GM18858 (cell line): Measurements from ENCODE around the gene BMPR1B.

Experiments used
- ATAC-seq: cut with Tn5 transposase; IDR thresholded peaks from one replicate; pipeline ENCODE4 v1.9.1; 2021; ENCODE audit not compliant: unreplicated experiment

BMPR1B gene

DNA sequence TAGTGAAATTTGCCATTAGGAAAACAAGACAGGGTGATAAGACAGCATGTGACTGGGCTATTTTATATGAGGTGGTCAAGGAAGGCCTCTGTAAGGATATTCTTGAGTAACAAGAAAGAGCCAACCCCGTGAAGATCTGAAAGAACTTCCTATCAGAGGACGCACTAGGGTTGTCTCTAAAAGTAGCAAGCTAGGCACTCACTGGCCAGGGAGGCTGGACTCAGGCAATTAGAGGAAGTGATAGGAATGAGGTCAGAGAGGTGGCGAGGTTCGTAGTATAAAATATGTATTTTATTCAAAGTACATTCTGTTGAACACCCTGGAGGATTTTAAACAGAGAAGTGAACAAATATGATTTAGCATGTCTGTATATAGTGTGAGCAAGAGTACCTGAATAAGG is 4.6 kb downstream of the BMPR1B start:
- no peak for ATAC-seq

DNA sequence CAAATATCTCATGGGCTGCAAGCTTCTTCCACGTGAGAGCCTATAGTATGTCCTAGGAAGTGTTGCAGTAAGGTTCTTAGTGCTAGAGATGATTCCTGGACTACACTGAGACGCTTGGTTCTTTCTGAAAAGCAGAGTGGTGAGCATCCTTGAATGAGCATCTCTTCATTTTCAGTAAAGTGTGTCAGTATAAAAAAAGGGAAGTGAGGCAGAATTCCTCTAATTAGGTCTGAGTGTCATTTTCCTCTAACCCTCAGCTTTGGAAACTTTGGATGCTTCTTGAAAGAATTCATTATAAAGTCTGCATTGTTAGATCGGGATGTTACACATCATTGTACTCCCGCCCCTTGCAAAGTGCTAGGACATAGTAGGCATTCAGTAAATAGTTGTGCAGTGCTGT is 5.2 kb downstream of the BMPR1B start:
- no peak for ATAC-seq

DNA sequence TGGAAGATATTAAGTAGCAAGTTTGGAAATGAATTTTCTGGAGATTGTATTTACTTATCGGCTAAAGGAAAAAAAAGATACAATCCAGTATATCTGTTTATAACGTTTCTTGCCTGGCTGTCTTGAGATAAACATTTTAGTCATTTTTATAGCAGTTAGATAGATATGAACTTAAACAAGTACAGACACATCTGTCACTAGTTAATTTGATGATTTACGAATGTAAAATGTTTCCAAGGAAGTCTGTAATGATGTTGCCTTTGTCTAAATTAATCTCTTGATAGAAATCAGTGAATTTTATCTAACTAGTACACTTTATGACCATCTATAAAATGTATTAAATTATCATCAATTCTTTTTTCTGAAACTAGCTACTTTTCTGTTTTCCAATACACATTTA is 5.7 kb downstream of the BMPR1B start:
- no peak for ATAC-seq

DNA sequence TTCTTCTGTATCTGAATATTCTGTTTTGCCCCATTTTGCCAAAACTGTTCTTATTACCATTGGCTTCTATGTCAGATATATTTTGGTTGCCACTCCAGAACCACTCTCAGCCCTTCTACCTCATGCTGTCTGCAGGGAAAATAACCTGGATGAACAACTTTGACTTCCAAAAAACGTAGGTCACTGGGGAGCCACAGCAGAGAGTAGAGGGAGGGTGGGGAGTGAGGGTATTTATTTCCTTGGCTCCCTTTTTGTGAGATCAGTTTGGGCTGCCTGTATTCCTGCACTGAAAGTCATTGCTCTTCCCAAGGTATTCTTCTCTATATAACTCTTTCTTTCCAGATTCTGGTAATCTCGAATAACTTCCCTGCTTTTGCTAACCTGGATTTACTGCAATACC is 6.3 kb downstream of the BMPR1B start:
- ATAC-seq: no peak

DNA sequence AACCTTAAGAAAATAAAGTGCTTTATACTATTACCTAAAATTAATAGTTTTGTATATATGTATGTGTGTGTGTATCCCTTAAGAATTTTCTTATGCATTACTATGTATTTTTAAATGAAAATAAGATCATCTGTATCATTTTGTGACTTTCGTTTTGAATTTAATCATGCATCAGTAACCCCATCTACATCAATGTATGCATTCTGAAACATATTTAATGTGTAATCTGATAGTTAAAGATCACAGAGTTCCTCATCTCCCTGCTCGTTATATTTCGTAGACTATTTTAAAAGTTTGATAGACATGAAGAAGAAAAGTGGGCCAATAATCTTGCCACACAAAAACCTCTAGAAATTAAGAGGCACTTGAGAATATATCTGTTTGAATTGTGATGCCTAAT is 7.4 kb downstream of the BMPR1B start:
- ATAC-seq: no peak

DNA sequence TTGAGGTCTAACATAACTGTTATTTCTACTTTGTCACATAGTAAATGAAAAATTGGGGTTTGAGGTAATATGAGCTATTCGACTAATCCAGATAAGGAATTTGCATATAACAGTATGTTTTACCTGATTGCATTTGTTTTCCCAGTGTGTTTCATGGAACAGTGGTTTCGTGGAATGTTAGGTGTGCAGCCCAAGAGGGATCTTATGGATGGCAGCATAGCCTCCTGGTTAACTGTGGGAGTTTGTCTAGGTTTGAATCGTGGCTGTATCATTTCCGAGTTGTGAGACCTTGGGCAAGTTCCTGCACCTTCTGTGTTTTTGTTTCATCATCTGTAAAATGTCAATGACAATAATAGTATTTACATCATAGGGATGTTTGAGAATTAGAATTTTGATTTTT is 7.9 kb downstream of the BMPR1B start:
- ATAC-seq: no peak

DNA sequence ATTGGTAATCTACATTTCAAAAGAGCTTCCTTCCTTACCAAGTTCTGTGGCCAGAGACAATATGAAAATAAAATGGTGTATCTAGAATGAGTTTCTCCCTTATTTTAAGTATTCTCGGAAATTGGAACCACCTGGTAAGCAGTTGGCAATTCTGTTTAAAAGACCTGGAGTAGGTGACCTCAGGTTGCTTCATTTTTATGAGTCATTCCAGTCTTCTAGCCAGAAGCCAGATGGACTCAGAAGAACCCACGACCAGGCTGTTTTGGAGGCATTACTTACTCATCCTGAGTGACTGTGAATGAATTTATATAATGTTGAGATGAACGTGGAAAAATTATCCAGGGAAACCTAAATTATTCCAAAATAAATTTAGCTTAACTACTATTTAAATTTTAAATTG is 9.1 kb downstream of the BMPR1B start:
- ATAC-seq: no peak

DNA sequence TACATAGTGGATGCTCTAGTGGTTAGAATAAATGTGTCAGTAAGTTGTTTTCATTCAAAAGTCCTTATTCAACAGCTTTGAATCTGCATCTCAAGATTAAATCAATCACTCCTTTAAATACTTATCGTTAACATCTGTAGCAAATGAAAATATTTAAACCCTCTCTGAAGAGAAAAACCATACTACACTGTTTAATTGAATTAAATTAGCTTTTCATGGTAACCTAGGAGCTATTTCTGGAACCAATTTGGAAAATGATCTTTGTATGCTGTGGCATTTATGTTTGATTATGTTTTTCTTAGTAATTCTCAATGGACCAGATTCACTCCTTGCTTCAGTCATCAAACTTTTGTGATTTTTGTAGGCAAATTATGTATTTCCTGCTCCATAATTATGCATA is 9.7 kb downstream of the BMPR1B start:
- ATAC-seq: no peak

DNA sequence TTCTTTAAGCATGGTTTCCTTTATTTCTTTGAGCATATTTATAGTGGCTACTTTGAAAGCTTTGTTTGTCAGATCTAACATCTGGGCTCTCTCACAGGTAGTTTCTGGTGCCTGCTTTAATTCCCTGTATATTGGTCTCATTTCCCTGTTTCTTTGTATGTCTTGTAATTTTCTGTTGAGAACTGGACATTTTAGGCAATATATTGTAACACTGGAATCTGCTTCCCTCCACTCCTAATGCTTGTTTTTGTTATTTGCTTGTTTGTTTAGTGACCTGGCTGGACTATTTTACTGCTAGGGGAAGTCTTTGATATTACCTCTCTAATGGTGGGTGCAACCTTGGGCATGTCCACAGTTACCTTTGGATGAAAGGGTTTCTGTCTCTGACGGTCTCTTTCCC is 25.0 kb downstream of the BMPR1B start:
- no peak for ATAC-seq

DNA sequence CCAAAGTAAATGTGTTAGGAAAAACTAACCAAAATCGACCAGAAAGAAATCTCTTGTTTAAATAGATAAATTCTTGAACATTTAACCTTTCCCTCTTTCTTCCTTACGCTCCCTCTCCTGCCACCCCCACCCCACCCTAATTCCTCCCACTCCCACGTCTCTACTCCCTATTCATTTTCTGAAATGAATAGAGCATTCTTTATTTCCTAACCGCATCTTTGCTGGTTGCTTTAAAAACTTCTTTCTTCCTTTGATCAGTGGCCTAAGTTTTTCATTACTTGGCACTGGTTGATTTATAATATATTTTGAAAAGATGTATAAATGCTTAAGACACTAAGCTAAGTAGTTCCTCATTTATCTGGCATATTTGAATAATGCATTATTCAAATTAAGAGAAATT is 33.9 kb downstream of the BMPR1B start:
- ATAC-seq: no peak

DNA sequence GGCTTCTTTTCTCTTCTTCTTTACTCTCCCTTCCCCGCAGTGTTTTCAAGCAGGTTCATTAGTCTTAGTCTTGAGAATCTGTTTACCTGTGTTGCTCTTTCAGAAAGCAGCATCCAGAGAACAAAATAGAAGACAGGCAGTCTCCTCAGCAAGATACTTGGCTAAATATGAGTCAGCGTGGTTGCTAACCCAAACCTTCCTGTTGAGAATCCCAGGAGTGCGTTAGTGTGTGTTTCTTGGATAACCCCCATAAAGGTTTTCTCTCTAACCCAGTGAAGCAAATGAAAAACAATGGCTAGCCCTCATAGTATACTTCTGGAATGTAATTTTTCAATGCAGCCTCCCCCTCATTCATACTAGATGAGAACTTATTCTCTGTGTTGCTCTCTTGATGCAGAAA is 41.1 kb downstream of the BMPR1B start:
- ATAC-seq: no peak

DNA sequence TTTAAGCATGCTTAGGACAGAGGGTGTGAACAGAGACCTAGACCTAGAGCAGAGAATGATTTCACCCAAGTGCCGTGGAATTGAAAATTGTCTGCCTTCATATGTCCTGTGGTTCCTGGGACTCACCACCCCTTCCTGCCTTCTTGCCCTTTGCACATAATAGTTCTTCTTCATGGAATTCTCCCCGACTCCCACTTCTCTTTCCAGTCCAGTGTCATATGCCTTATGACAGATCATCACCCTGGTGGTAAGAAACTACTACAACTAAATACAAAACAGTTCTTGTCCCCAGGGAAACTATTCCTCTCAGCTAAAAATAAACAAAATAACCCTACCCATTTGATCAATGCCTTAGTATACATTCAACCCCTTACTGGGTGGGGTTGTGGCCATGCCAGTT is 43.3 kb downstream of the BMPR1B start:
- ATAC-seq: no peak

DNA sequence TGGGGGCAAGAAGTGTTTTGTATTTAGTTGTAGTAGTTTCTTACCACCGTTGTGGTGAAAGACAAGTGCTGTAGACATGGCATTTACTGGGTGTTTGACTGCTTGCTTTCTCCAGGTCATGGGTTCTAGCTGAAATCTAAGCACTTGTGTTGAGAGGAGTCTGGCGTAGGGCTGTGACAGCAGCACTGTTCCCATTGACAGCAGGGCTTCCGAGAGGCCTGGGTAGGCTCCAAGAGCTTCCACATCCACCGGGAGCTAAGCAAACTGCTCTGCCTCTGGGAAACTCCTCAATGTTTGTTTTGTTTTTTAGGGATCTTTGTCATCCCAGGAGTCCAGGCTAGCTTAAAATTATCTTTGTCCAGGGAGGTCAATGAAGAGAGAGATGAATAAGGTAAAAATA is 44.3 kb downstream of the BMPR1B start:
- no peak for ATAC-seq

DNA sequence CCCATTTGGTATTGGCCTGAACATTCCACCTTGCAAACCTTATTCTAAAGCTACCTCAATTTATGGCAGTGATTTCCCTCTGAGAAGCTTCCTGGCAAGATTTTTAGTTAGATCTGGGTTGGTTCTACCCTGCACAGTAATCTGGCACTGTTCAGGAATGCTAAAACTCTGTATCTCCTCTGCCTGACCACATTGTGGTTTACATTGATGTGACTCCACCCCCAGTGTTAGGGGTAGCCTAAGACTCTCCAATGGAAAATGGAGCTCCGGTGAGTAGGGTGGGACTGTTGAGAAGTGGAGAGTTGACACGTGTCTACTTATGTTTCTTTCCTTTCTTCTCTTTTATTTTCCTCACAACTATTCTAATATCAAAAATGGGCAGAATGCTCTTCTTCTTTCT is 45.4 kb downstream of the BMPR1B start:
- no peak for ATAC-seq

DNA sequence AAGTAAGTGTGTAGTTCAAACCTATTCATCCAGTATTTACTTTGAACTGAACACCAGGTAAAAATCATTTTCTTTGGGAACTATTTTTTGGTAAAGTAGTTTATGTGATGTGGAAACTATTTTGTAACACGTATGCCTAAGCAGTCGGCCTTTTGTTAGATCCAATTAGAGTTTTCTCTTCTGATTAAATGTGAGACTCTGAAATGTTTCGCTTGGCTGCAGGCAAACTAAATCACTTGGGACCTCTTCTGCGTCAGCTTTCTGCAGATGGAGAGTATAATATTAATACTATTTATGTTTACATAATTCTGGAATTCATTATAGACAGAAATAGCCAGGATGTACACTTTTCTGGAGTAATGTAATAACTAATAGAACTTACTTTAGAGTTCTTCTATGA is 46.9 kb downstream of the BMPR1B start:
- ATAC-seq: no peak

DNA sequence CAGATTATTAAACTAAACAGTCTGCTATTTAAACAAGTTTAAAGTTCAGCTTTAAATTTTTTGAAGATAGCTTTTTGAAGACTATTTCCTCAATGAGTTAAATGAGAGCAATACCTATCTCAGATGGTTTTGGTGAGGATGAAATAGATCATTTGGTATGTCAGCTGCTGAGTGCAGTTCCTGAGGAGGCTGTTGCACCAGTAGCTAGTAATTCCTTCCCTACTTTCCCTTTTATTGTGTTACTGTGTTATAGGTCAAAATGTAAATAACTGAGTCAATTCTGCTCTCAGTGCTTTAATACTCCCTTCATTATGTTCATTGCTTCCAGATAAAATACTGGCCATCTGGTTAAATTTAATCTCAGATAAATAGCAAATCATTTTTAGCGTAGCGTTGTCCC is 48.6 kb downstream of the BMPR1B start:
- ATAC-seq: no peak

DNA sequence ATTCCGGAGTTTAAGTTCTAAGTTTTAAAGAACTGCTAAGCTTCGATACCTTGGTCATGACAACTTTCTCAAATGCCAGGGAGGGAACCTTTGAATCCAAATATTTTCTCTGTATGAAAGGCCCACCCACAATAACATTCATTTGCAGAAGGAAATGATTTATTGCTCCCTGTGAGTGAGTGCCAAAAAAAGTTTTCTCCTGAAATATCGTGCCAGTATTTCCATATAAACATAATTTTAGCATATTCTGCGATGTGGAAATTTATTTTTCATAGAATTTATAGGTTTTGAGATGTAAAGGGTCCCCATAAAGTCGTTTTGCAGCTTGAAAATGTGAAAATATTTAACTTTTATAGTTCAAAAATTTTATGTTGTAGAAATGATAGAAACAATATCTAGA is 53.9 kb downstream of the BMPR1B start:
- no peak for ATAC-seq

DNA sequence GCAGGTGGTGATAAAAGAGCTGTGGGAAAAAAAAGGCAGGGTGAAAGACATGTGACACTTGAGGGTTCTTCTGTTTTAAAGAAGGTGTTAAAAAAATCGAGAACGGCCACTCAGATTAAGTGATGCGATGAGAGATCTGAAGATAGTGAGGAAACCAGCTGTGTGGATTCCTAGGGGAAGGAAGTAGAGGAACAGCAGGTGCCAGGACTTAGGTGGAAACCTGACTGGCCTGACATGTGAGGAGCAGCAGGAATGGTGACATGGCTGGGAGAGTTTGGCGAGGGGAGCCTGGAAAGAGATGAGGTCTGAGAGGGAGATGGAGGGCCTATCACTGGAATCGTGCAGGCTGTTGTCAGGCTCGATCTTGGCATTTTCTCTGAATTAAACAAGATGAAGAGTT is 55.5 kb downstream of the BMPR1B start:
- ATAC-seq: no peak

DNA sequence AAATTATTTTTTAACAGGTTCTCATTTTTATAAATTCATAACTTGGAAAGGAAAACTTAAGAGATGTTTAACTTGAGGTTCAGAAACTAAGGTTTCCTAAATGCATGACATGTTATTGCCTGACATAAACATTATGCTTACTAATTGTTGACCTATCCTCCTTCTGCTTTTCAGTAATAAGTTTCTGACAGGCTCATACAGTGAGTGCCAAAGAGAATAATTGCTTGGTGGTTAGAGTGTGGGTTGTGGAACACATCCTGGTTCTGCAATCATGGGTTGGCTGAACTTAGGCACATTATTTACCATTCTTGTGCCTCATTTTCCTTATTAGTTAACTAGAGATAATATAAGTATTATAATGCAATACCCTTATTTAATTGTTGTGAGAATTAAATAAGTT is 56.5 kb downstream of the BMPR1B start:
- no peak for ATAC-seq

DNA sequence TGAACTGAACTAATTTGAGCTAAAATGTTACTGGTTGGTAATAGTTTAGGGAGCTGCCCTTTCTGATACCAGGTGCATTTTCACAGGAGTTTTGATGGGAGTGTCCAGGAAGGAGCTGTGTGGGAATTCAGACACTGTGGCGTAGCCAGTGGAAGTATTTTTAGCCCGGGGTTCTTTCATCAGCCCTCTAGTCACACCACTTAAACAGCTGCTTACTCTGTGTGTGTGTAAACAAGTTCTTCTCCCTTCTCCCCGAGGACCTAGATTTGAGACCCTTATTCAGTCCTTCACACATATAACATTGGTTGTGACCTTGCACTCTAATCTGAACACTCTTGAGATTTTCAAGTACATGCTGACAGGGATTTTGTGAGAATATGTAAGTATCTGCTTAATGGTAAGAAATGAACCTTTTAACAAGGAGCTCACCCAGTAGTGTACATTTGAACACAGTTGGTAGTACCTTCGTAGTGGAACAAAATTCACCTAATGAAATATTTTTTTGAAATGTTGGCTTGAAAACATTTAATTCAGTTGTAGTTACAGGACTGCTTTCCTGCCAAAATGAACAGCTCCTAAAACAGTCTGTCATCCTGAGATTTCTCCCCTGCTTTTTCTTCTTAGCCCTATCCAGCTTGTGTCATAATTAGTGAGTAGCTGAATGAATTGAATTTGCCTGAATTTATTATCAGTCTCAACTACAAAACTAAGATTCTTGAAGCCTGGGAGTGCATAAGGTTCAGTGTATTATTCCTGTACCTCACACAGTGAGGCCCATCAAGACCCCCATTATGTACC is 61.8 kb downstream of the BMPR1B start:
- no peak for ATAC-seq

DNA sequence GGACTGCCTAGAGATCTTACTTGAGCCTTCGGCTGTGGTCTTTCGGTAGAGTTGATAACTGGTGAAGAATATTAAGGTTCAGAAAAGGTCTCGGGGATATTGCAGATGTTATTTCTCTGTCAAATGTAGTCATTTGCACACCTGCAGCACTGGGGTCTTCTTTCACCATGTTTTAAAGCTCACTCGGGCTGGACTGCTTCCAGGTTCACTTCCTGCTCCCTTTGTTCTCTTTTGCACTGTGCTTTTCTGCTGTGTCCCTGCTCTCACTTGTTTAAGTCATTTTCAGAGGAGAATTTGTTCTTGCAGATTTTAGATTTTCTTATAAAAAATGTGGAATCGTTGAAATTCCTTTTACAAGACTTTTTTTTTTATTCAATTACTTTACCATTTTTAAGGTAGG is 68.5 kb downstream of the BMPR1B start:
- no peak for ATAC-seq

DNA sequence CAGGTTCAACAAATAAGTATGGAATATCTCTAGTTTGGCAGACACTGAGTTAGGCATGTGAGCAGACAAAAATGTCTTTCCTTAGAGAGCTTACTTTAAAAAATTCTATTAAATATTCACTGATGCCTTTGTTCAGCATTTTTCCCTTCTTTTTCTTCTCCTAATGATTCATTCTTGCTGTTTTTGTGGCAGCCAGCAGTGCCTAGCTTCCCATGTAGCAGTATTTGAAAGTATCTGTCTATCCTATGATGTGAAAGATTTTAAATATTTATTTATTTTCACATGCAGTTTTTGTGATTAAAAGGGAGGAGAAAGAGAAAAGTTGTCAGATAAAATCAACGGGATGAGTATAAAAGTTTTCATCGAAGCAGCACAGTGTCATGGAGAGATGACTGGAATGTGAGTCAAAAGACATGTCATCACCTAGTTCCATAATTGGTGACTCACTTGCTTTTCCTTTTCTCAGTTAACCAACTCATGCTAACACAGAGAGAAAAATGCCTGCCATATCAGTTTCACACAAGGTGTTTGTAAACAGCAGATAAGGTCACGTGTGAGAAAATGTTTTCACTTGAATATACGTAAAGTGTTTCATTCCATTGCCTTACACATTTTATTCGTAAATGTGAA is 69.8 kb downstream of the BMPR1B start:
- ATAC-seq: no peak

DNA sequence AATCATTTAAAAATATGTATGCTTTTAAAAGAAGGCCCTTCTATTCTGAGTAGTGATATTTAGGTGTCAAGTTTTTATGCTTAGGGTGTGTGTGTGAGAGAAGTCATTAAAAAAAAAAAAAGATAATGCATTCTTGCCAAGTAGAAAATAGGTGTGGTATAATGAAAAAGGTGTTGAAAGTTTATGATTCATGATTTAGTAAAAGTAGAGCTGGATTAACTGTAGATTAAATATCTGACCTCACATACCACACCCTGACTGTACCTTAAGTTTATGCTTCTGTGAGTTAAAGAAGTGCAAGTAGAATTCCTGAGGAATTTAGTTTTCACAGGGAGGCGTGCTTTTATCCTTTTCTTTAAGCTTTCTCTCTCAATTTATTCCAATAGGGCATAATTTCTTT is 71.1 kb downstream of the BMPR1B start:
- ATAC-seq: no peak
